AG10803 (cell line): ENCODE measurements around the gene ARHGEF1.

Experiments
- DNase-seq: peaks from one replicate; pipeline ENCODE4 v3.0.0; 2010; ENCODE audit warnings: low read depth
- H3K4me3 ChIP-seq: 2 replicates; pipeline ENCODE4 v1.5.1; 2011; ENCODE audit warnings: mild to moderate bottlenecking, low read length, control low read depth
- TF ChIP-seq, protein P1 (sequence below): conservative IDR thresholded peaks from 2 replicates; pipeline ENCODE4 v1.5.1; 2011; ENCODE audit warnings: mild to moderate bottlenecking, low read length, control low read depth, inconsistent platforms

Gene ARHGEF1

DNA sequence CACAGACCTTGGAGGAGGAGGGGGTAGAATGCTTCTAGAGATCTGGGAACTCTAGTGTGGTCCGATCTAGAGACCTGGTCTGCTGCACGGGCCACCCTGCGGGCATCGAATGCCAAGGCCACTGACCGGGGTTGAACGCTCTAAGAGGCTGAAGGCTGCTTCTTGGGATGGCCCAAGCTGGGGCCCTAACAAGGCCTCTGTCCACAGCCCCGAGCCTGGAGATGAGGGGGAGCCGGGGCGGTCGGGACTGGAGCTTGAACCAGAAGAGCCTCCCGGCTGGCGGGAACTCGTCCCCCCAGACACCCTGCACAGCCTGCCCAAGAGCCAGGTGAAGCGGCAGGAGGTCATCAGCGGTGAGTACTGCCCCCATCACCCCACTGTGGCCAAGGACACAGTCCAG, 15.3 kb downstream of the ARHGEF1 start:
- H3K4me3 ChIP-seq: no peak overlapping the region
- DNase-seq: no peak
- TF ChIP-seq, protein P1, sequence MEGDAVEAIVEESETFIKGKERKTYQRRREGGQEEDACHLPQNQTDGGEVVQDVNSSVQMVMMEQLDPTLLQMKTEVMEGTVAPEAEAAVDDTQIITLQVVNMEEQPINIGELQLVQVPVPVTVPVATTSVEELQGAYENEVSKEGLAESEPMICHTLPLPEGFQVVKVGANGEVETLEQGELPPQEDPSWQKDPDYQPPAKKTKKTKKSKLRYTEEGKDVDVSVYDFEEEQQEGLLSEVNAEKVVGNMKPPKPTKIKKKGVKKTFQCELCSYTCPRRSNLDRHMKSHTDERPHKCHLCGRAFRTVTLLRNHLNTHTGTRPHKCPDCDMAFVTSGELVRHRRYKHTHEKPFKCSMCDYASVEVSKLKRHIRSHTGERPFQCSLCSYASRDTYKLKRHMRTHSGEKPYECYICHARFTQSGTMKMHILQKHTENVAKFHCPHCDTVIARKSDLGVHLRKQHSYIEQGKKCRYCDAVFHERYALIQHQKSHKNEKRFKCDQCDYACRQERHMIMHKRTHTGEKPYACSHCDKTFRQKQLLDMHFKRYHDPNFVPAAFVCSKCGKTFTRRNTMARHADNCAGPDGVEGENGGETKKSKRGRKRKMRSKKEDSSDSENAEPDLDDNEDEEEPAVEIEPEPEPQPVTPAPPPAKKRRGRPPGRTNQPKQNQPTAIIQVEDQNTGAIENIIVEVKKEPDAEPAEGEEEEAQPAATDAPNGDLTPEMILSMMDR: no peak

DNA sequence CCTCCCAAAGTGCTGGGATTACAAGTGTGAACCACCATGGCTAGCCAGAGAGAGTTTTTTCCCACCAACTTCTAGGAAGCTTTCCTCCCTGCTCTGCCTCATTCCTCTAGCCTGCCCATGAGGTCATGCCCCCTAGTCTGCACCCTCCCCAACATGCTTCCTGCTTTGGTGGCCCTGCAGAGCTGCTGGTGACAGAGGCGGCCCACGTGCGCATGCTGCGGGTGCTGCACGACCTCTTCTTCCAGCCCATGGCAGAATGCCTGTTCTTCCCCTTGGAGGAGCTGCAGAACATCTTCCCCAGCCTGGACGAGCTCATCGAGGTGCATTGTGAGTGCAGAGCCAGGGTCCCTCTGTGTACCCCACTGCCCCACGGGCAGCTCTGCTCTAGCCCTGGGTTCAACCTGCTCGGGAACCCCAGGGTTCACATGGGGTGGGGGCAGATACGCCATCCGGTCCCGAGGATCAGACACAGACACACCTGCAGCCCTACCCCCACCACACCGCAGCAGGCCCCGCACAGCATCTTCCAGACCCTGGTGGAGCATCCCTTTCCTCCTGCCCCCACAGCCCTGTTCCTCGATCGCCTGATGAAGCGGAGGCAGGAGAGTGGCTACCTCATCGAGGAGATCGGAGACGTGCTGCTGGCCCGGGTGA, 18.9 kb downstream of the ARHGEF1 start:
- DNase-seq: no peak
- no peak overlapping the region for H3K4me3 ChIP-seq
- TF ChIP-seq, protein P1: no peak

DNA sequence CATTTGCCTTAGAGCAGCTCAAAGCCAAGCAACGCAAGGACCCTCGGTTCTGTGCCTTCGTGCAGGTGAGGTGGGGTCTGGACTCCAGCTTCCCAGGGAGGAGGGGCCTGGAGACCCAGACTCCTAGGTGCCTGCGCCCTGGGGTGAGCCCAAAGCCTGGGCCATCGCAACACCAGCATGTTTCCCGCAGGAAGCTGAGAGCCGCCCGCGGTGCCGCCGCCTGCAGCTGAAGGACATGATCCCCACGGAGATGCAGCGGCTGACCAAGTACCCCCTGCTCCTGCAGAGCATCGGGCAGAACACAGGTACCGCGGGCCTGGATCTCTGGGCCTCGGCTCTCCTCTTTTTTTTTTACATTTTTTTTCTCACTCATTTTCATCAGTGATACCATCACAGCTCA, 19.6 kb downstream of the ARHGEF1 start:
- DNase-seq: no peak
- TF ChIP-seq, protein P1: no peak
- no peak overlapping the region for H3K4me3 ChIP-seq

DNA sequence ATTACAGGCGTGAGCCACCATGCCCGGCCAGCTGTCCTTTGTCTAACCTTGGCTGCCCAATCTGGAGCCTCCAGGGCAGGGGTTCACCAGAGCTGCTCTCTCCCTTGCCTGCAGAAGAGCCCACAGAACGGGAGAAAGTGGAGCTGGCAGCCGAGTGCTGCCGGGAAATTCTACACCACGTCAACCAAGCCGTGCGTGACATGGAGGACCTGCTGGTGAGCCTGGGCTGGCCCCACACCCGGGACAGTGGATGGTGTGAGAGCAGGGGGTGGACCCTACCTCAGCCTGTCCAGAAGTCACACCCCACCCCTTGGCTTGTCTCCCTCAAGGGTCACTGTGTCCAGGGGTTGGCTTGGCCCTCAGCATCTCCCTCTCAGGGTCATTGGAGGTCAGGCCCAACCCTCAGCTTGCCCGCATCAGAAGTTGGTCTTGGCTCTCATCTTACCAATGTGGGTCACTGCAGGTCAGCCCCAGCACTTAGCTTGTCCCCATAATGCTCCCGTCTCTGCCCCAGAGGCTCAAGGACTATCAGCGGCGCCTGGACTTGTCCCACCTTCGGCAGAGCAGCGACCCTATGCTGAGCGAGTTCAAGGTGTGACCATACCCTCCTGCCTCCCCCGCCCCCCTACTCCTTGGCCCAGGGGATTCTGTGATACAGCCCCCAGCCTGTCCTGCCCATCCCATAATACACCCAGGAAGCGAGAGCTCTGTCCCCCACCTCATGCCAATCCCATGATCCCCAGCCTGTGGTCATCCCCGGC, 20.4 kb downstream of the ARHGEF1 start:
- TF ChIP-seq, protein P1: no peak
- no peak overlapping the region for H3K4me3 ChIP-seq
- DNase-seq: no peak

DNA sequence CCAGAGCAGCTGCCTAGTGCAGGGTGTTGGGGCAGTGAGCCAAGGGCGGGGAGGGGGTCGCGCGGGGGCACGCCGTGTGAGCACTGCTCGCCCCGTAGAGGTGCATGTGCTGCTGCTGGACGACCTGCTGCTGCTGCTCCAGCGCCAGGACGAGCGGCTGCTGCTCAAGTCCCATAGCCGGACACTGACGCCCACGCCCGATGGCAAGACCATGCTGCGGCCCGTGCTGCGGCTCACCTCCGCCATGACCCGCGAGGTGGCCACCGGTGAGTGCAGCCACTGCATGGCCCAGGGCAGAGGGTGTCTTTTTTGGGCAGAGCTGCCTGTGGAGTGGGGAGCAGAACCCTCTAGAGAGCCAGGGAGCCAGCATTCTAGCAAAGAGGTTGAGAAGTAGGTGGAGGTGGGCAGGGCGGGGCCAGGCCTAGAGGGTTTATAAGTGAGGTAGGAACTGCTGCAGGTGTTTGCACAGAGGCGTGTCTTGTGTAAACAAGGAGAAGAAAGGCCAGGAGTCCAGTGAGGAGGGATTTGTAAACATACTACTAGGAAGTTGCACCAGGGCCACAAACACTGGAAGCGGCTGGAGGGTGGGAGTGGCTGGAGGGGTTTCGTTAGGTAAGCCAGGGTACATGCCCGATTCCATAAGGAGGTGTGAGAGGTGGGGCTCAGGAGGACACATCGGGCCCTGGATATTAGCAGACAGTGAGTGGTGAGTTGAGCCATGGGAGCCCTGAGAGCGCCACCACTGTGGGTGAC, 21.3 kb downstream of the ARHGEF1 start:
- no peak overlapping the region for H3K4me3 ChIP-seq
- TF ChIP-seq, protein P1: no peak
- no peak for DNase-seq

DNA sequence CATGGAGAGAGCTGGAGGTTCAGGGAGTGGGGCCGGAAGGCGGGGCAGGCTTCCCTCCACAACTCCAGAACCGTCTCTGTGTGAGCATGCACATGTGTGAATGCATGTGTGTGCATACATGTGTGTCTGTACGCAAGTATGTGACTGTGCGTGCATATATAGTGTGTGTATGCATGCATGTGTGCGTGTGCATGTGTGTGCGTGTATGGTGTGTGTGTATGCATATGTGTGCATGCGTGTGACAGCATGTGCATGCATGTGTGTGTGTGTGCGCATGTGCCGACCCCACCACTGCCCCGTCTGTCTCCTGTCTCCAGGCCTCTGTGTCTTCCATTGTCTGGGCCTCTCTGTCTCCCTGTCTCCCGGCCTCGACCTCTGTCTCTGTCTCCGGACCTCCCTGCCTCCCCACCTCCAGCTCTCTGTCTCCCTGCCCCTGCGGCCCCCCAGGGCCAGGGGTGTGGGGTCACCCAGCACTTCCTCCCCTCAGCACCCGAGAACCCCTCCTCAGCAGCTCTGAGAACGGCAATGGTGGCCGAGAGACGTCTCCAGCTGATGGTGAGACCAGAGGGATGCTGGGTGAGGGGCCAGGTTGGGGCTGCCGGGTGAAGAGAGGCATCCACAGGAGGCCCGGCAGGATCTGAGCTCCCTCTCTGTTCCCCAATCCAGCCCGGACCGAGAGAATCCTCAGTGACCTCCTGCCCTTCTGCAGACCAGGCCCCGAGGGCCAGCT, 22.5 kb downstream of the ARHGEF1 start:
- H3K4me3 ChIP-seq: no peak overlapping the region
- TF ChIP-seq, protein P1: no peak
- DNase-seq: no peak
